ENCODE results near the gene MBTPS1.

MBTPS1 gene

DNA sequence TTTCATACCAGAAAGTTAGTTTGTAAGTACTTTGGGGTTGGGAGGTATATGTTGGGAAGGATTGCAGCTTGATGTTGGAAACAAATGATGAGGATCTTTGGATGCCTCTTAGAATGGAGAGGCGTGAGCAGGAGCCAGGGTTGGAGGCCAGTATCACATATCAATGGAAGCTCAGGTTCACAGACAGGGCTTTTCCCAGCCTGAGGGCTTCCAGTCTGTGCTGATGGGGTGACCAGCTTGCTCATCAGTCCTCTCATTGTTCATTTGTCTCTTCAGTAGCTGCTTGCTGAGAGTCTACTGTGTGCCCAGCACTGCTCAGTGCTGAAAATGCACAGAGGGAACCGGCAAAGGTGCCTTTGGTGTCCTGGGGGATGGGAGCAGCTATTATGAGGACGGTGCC, 34.2 kb upstream of the MBTPS1 start:
- Histone ChIP-seq H3K9me3 (ENCODE audit: insufficient read depth, low read depth, low read length) (no peaks in the 10 kb centered on the region), H3K36me3 (ENCODE audit: insufficient read depth, low read length) (no peaks in the 10 kb centered on the region), H3K27me3 (ENCODE audit: insufficient read depth, low read length, poor library complexity, severe bottlenecking) (no peaks in the 10 kb centered on the region), H3F3A (ENCODE audit: low read depth) (no peaks in the 10 kb centered on the region), H3K79me2 (ENCODE audit: insufficient read depth, low read length) (no peaks in the 10 kb centered on the region), H3K4me3 (ENCODE audit: low read length, poor library complexity, severe bottlenecking) (no peak overlapping the region), H3K4me2 (ENCODE audit: low read depth, low read length, poor library complexity, severe bottlenecking) (no peak overlapping the region), H3K9me2 (replicated peaks; ENCODE audit: low read depth, low read length) (no peaks in the 10 kb centered on the region), H4K20me1 (ENCODE audit: insufficient read depth, low read length, poor library complexity, severe bottlenecking) (no peaks in the 10 kb centered on the region), H3K9ac (ENCODE audit: low read depth, low read length, poor library complexity, severe bottlenecking) (no peak overlapping the region), H2AFZ (ENCODE audit: low read length) (no peak overlapping the region), H3K4me1 (ENCODE audit: insufficient read depth, low read length, poor library complexity, severe bottlenecking) (no peaks in the 10 kb centered on the region)
- TF ChIP-seq, protein P1, sequence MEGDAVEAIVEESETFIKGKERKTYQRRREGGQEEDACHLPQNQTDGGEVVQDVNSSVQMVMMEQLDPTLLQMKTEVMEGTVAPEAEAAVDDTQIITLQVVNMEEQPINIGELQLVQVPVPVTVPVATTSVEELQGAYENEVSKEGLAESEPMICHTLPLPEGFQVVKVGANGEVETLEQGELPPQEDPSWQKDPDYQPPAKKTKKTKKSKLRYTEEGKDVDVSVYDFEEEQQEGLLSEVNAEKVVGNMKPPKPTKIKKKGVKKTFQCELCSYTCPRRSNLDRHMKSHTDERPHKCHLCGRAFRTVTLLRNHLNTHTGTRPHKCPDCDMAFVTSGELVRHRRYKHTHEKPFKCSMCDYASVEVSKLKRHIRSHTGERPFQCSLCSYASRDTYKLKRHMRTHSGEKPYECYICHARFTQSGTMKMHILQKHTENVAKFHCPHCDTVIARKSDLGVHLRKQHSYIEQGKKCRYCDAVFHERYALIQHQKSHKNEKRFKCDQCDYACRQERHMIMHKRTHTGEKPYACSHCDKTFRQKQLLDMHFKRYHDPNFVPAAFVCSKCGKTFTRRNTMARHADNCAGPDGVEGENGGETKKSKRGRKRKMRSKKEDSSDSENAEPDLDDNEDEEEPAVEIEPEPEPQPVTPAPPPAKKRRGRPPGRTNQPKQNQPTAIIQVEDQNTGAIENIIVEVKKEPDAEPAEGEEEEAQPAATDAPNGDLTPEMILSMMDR (conservative IDR thresholded peaks at IDR 0.05; ENCODE audit: low read length) = no peak
- no peak for TF ChIP-seq EZH2phosphoT487 (IDR thresholded peaks at IDR 0.05; ENCODE audit: borderline replicate concordance)

DNA sequence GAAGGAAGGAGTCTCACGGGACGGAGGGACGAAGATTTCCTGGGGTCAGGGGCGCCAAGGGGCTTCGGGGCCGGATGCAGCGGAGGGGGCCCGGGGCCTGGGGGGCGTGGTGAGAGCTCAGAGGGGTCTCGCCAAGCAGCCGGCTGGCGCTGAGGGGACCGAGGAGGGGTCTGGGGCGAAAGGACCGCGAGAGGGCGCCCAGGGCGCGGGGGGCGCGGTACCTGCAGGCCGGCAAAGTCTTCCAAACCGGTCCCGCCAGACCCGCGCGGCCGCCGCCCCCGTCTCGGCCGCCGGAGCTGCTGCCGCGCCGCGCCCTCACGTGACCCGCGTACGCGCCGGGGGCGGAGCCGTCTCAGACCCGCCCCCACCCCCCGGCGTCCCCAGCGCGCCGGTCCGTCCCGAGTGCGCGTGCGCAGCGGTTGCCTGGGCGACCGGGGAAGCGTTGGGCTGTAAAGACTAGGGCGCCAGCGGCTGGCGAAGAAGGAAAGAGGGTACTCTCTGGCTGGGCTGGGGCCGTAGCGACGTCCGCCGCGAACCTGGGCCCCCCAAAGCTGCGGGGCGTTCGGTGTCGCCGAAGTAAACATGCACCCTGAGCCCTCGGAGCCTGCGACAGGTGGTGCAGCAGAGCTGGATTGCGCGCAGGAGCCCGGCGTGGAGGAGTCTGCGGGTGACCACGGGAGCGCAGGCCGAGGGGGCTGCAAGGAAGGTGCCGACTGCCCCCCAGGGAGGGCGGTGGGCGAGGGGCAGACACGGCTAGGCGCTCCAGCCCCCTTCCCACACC, 28.3 kb upstream of the MBTPS1 start, which contains the start of the genes DNAAF1 and HSDL1:
DNAAF1 (plus strand) TSS at position 450 of the 781 bp plus-strand sequence; CDS start at position 583, 133 bp downstream.
HSDL1 (minus strand) TSS at position 319 of the 781 bp plus-strand sequence. CDS start 13,856 bp downstream, outside the sequence.
- Histone ChIP-seq H3K79me2 (ENCODE audit: insufficient read depth, low read length) (peaks cover 45% of the 10 kb centered on the region), H4K20me1 (ENCODE audit: insufficient read depth, low read length, poor library complexity, severe bottlenecking) (peaks cover 16% of the 10 kb centered on the region), H3K4me1 (ENCODE audit: insufficient read depth, low read length, poor library complexity, severe bottlenecking) (peaks cover 22% of the 10 kb centered on the region), H3K4me3 (ENCODE audit: low read length, poor library complexity, severe bottlenecking) (peak within 1 kb of the TSS; percentile 82), H3K36me3 (ENCODE audit: insufficient read depth, low read length) (no peaks in the 10 kb centered on the region), H3K4me2 (ENCODE audit: low read depth, low read length, poor library complexity, severe bottlenecking) (peak within 1 kb of the TSS; percentile 89), H3K9me3 (ENCODE audit: insufficient read depth, low read depth, low read length) (no peaks in the 10 kb centered on the region), H3F3A (ENCODE audit: low read depth) (no peaks in the 10 kb centered on the region; the same call in 1 of the 2 replicates), H3K27me3 (ENCODE audit: insufficient read depth, low read length, poor library complexity, severe bottlenecking) (no peaks in the 10 kb centered on the region), H3K9me2 (replicated peaks; ENCODE audit: low read depth, low read length) (no peaks in the 10 kb centered on the region), H2AFZ (ENCODE audit: low read length) (peak within 1 kb of the TSS; percentile 20; the same call in 1 of the 2 replicates), H3K9ac (ENCODE audit: low read depth, low read length, poor library complexity, severe bottlenecking) (peak within 1 kb of the TSS; percentile 79)
- no peak for TF ChIP-seq EZH2phosphoT487 (IDR thresholded peaks at IDR 0.05; ENCODE audit: borderline replicate concordance)
- TF ChIP-seq, protein P1 (conservative IDR thresholded peaks at IDR 0.05; ENCODE audit: low read length) = peak; percentile 19; the same call in 1 of the 2 replicates

DNA sequence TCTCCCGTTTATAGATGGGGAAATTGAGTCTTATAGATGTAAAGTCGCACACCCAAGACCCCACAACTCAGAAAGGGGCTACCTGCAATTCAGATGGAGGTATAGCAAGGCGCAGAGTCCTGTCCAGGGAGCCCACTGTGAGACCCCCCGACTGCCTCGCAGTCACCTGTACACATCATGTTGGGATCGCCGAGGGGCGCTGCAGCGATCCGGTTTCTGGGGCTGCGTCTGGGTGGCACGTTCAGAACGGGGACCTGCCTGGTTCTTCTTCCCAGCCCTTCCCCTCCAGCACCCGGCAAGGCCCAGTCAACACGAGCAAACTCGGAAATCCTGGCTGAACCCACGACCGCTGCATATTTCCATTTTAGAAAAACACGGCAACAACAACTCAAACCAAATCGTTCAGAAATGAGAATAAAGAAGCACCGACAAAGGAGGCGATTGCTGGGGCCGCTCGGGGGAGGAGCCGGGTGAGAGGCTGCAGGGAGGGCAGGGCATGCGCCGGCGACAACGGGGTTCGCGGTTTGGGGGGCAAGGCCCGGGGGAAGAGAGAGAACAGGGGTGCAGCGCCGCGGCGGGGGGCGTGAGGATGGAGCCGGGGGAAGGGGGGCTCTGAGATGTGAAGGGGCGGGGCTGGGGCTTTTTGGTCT, 27.6 kb upstream of the MBTPS1 start:
- H2AFZ ChIP-seq (ENCODE audit: low read length) = peak overlapping the region; percentile 20; the same call in 1 of the 2 replicates
- TF ChIP-seq, protein P1 (conservative IDR thresholded peaks at IDR 0.05; ENCODE audit: low read length) = peak; percentile 38
- no peak for TF ChIP-seq EZH2phosphoT487 (IDR thresholded peaks at IDR 0.05; ENCODE audit: borderline replicate concordance)
- peaks cover 52% of the 10 kb centered on the region for H3K79me2 ChIP-seq (ENCODE audit: insufficient read depth, low read length)
- H4K20me1 ChIP-seq (ENCODE audit: insufficient read depth, low read length, poor library complexity, severe bottlenecking) = peaks cover 16% of the 10 kb centered on the region
- H3K9me3 ChIP-seq (ENCODE audit: insufficient read depth, low read depth, low read length) = no peaks in the 10 kb centered on the region
- H3K9me2 ChIP-seq (replicated peaks; ENCODE audit: low read depth, low read length) = no peaks in the 10 kb centered on the region
- peak overlapping the region; percentile 89 for H3K4me2 ChIP-seq (ENCODE audit: low read depth, low read length, poor library complexity, severe bottlenecking)
- no peaks in the 10 kb centered on the region for H3K36me3 ChIP-seq (ENCODE audit: insufficient read depth, low read length)
- H3K4me1 ChIP-seq (ENCODE audit: insufficient read depth, low read length, poor library complexity, severe bottlenecking) = peaks cover 29% of the 10 kb centered on the region
- no peaks in the 10 kb centered on the region for H3K27me3 ChIP-seq (ENCODE audit: insufficient read depth, low read length, poor library complexity, severe bottlenecking)
- H3K4me3 ChIP-seq (ENCODE audit: low read length, poor library complexity, severe bottlenecking) = peak overlapping the region; percentile 82
- no peaks in the 10 kb centered on the region; the same call in 1 of the 2 replicates for H3F3A ChIP-seq (ENCODE audit: low read depth)
- peak overlapping the region; percentile 79 for H3K9ac ChIP-seq (ENCODE audit: low read depth, low read length, poor library complexity, severe bottlenecking)

All from Loucy (cell line).